ENCODE measurements around the gene EFEMP1. TPM values are rescaled to one million over a fixed set of nuclear protein-coding genes. Genes with fewer than 3 reads are reported as not detected.

Gene EFEMP1
- total and polyA plus RNA-seq, 9 of the 15 experiments (the other 6 are each of a cell fraction or from before 2014, with no cell fraction given) = 0.05 to 6.2 (median 0.22) TPM

- BruUV-seq (replicated peaks) = no TSS peak
- DNase-seq (ENCODE audit: extremely low read depth in 1 of 4, low spot score in 3 of 4) = no peak
- no peak for ATAC-seq
- H3K9ac ChIP-seq (ENCODE audit: insufficient read depth in 1 of 2, low read depth in 2 of 2, low read length in 2 of 2) = no peak overlapping the region
- no peaks in the 10 kb centered on the region for H3K27me3 ChIP-seq (ENCODE audit: control insufficient read depth in 2 of 2, insufficient read depth in 2 of 2, low read length in 2 of 2)
- H3K79me2 ChIP-seq (ENCODE audit: control insufficient read depth, insufficient read depth, low read length) = no peaks in the 10 kb centered on the region
- CTCF ChIA-PET (ENCODE audit: low intra/inter-chr PET ratio) = no interaction called here
- H3K9me3 ChIP-seq (replicated peaks; ENCODE audit: control insufficient read depth, insufficient read depth, low read depth, low read length) = no peaks in the 10 kb centered on the region
- H3K36me3 ChIP-seq (ENCODE audit: control insufficient read depth, insufficient read depth, low read length) = no peaks in the 10 kb centered on the region
- 0% methylated on average over 1 of the region's 1 CpG for WGBS (ENCODE audit: insufficient coverage, low coverage, missing lambda C conversion rate)
- H3K9me1 ChIP-seq (ENCODE audit: control insufficient read depth, insufficient read depth, low read length) = no peaks in the 10 kb centered on the region
- POLR2A ChIA-PET = no interaction called here
- H4K20me1 ChIP-seq (replicated peaks; ENCODE audit: control insufficient read depth, insufficient read depth, low read length) = no peaks in the 10 kb centered on the region
- FAIRE-seq = no peak
- H3K4me1 ChIP-seq (replicated peaks in 1 of 2; ENCODE audit: control insufficient read depth in 2 of 2, insufficient read depth in 2 of 2, low read length in 2 of 2) = peaks cover 0 to 6% of the 10 kb centered on the region in 2 experiments; a peak in 1 of 5 replicates
- no peak overlapping the region for H3K4me3 ChIP-seq
- no peak for TF ChIP-seq BCL6 (CRISPR knock-in tag; IDR thresholded peaks at IDR 0.05)
- no peak for TF ChIP-seq ZNF184 (CRISPR knock-in tag; IDR thresholded peaks at IDR 0.05)
- 0 out of 4 replicates have a peak, but pooled peaks of 1 of the 2 experiments have one; percentile 42 for TF ChIP-seq RCOR1 (IDR thresholded peaks at IDR 0.05; ENCODE audit: borderline replicate concordance in 1 of 2, low read depth in 2 of 2, low read length in 2 of 2)
- TF ChIP-seq PBX2 (CRISPR knock-in tag; IDR thresholded peaks at IDR 0.05; ENCODE audit: low read depth) = no peak
- peak; percentile 64 for TF ChIP-seq PBX2 (tag; conservative IDR thresholded peaks at IDR 0.05; ENCODE audit: low read depth)
- no peak for TF ChIP-seq HDAC8 (tag; IDR thresholded peaks at IDR 0.05)
- TF ChIP-seq JUND (IDR thresholded peaks at IDR 0.05; ENCODE audit: borderline replicate concordance, low read depth, low read length) = no peak
- peak; percentile 64; the same call in 1 of the 3 replicates for TF ChIP-seq JUND (tag; IDR thresholded peaks at IDR 0.05; ENCODE audit: borderline replicate concordance, low read depth, low read length)
- TF ChIP-seq MCM5 (IDR thresholded peaks at IDR 0.05; ENCODE audit: low read depth) = no peak
- TF ChIP-seq ELF2 (CRISPR knock-in tag; IDR thresholded peaks at IDR 0.05) = no peak
- peak in 1 of 2 experiments; percentile 63; a peak in 1 of 4 replicates for TF ChIP-seq FOXA3 (CRISPR knock-in tag; conservative IDR thresholded peaks at IDR 0.05 in 1 of 2, IDR thresholded peaks at IDR 0.05 in 1 of 2)
- TF ChIP-seq FOSL1 (tag; conservative IDR thresholded peaks at IDR 0.05) = peak; percentile 86
- no peak for TF ChIP-seq TAF7 (tag; IDR thresholded peaks at IDR 0.05)
- peak; percentile 44 to 64; a peak in 3 of 4 replicates for TF ChIP-seq KDM1A (IDR thresholded peaks at IDR 0.05)
- no peak for TF ChIP-seq ILF3 (IDR thresholded peaks at IDR 0.05; ENCODE audit: borderline replicate concordance)
- no peak for TF ChIP-seq SPI1 (IDR thresholded peaks at IDR 0.05; ENCODE audit: borderline replicate concordance, low read depth, low read length)
- no peak for TF ChIP-seq ZNF175 (CRISPR knock-in tag; IDR thresholded peaks at IDR 0.05; ENCODE audit: low read depth)
- TF ChIP-seq MCM3 (IDR thresholded peaks at IDR 0.05) = no peak
- TF ChIP-seq ZNF232 (CRISPR knock-in tag; IDR thresholded peaks at IDR 0.05) = no peak
- peak; percentile 10 for TF ChIP-seq MEIS2 (IDR thresholded peaks at IDR 0.05; ENCODE audit: partially characterized antibody)
- TF ChIP-seq, protein P1, sequence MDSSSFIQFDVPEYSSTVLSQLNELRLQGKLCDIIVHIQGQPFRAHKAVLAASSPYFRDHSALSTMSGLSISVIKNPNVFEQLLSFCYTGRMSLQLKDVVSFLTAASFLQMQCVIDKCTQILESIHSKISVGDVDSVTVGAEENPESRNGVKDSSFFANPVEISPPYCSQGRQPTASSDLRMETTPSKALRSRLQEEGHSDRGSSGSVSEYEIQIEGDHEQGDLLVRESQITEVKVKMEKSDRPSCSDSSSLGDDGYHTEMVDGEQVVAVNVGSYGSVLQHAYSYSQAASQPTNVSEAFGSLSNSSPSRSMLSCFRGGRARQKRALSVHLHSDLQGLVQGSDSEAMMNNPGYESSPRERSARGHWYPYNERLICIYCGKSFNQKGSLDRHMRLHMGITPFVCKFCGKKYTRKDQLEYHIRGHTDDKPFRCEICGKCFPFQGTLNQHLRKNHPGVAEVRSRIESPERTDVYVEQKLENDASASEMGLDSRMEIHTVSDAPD (CRISPR knock-in tag; IDR thresholded peaks at IDR 0.05) = no peak
- H3K27ac ChIP-seq (ENCODE audit: extremely low read depth, low read depth, low read length) = no peak overlapping the region
- no peak overlapping the region for H2AFZ ChIP-seq (ENCODE audit: low read depth, low read length)
- intact Hi-C loops (cut with micrococcal nuclease) = no loop called here
- H3K4me2 ChIP-seq (ENCODE audit: insufficient read depth, low read length) = no peak overlapping the region
- in situ Hi-C loops (cut with MboI) = no loop called here
Observed at GRCh38 chr2:55842046-55842445, 81.5 kb downstream of the EFEMP1 start.

Data from K562 (cell line).